Measurements from ENCODE around the gene PVRIG.
A peak's percentile ranks its signal among the peaks of the same experiment; 100 is the strongest.
"Not testable (repeated sequence)": the region's sequence is repeated elsewhere in the genome, so short reads cannot be mapped to it uniquely, and the experiment has no call there.

The PVRIG gene

GRCh38 chr7:100243385-100243784 lies 23.6 kb downstream of the PVRIG start:
- DNase-seq: not testable (repeated sequence)

- DNase-seq: not testable (repeated sequence)
These were observed 25.3 kb downstream of the PVRIG start for GRCh38 chr7:100244988-100245605.

DNA sequence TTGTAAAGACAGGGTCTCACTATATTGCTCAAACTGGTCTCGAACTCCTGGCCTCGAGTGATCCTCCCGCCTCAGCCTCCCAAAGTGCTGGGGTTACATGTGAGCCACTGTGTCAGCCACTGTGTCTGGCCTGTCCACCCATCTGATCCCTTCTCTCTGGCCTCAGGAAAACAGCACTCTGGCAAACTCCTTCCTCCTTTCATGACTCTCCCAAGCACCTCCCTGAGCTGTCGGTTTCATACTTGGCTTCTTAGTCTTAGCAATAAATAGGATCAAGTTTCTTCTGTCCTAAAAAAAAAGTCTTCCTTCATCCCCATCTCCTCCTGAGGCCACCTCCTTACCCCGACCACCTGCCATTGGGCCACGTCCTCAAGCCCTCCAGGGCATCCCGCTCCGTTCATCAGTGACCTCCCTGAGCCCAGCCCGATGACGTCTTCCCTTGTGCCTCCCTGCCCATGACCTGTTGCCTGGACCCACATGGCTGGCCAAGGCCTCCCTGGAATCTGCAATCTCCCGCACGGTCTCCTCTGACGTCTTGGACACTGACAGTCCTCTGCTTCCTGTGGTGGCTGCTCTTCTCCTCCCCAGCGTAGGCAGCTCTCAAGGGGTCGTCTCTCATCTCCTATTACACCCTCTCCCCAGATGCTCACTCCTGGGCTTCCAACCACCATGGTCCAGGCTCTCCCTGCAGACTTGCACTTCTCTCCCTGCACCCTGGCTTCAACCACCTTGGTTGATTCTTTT lies 26.5 kb downstream of the PVRIG start:
- DNase-seq: not testable (repeated sequence)

DNA sequence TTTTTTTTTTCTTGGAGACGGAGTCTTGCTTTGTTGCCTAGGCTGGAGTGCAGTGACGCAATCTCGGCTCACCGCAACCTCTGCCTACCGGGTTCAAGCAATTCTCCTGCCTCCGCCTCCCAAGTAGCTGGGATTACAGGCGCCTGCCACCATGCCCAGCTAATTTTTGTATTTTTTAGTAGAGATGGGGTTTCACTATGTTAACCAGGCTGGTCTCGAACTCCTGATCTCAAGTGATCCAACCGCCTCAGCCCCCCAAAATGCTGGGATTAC lies 27.1 kb downstream of the PVRIG start:
- not testable (repeated sequence) for DNase-seq

GRCh38 chr7:100247152-100247757 lies 27.5 kb downstream of the PVRIG start:
- peak; percentile 63 for DNase-seq

GRCh38 chr7:100248483-100248882 lies 28.7 kb downstream of the PVRIG start:
- DNase-seq: no peak

- DNase-seq: no peak
These were observed 37.3 kb downstream of the PVRIG start for GRCh38 chr7:100257017-100257416.

DNA sequence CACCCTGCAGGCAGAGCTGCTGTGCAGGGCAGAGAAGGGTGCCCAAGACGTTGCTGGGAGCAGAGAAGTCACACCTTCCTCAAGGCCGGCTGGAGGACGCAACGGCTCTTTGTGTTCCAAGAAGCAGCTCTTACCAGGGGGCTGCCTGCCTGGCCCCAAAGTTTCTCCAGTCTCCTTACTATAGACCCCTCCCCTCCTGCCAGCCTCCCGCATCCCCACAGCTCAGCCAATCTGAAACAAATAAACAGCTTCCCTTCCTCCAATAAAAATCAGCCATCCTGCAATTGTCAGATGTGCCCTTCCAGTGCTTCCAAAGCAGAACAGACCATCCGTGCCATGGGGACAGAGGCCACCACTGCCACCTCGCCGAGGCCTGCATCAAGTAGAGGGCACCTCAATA lies 40.2 kb downstream of the PVRIG start:
- not testable (repeated sequence) for DNase-seq

GRCh38 chr7:100262896-100263295 lies 43.1 kb downstream of the PVRIG start:
- DNase-seq: not testable (repeated sequence)

DNA sequence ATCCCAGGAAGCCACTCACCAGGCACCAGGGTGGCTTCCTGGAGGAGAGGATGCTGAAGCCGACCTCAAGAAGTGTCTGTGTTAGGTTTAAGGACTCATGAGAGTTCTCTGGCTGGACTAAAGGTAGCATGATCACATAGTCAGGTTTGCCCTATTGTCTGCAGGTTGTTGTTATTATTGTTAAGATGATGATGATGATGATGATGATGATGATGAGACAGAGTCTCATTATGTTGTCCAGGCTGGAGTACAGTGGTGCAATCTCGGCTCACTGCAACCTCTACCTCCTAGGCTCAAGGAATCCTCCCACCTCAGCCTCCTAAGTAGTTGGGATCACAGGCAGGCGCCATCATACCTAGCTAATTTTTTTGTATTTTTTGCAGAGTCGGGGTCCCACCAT lies 44.5 kb downstream of the PVRIG start:
- not testable (repeated sequence) for DNase-seq

GRCh38 chr7:100264669-100265165 lies 45.0 kb downstream of the PVRIG start:
- not testable (repeated sequence) for DNase-seq

DNA sequence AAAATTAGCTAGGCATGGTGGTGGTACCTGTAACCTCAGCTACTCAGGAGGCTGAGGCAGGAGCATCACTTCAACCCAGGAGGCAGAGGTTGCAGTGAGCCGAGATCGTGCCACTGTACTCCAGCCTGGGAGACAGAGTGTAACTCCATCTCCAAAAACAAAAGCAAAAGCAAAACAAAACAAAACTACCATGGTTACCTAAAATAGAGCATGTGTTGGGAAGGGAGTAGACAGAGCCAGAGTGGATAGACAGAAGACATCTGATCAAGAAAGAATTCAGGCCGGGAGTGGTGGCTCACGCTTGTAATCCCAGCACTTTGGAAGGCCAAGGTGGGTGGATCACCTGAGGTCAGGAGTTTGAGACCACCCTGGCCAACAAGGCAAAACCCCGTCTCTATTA lies 46.1 kb downstream of the PVRIG start:
- DNase-seq: not testable (repeated sequence)

- no peak for DNase-seq
These were observed 47.0 kb downstream of the PVRIG start for GRCh38 chr7:100266576-100267354.

- no peak for DNase-seq
These were observed 47.9 kb downstream of the PVRIG start for GRCh38 chr7:100267648-100268047.

- not testable (repeated sequence) for DNase-seq
These were observed 49.1 kb downstream of the PVRIG start for GRCh38 chr7:100268882-100269281.

DNA sequence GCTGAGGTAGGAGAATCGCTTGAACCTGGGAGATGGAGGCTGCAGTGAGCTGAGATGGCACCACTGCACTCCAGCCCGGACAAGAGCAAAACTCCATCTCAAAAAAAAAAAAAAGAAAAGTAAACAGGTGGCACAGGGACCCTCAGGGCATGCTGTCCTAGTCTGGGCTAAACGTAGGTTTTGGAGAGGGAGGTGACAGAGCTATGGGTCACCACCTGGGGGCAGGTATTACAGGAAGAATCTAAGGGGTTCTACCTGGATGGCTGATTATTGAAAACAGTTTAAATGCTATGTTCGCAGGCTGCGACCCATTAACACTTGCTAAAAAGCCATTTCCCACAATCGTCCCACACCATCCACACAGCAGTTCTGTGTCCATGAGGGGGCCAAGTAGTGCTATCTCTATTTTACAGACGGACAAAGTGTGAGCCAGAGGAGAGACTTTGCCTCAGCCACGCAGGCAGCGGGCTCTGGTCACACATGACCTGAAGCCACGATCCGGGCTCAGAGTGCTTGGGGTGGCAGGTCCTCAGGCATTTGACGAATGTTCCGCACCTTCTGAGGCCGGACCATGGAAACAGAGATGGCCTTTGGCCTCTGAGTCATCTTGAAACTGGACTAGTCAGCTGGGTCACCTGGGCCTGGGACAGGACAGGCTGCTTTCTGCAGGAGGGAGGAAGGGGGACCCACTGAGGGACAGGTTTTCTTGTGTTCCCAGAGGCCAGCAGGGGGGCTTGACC lies 49.7 kb downstream of the PVRIG start:
- not testable (repeated sequence) for DNase-seq

GRCh38 chr7:100270046-100270918 lies 50.5 kb downstream of the PVRIG start:
- DNase-seq: not testable (repeated sequence)
